Measurements from ENCODE around the gene NRP1.

NRP1 gene

DNA sequence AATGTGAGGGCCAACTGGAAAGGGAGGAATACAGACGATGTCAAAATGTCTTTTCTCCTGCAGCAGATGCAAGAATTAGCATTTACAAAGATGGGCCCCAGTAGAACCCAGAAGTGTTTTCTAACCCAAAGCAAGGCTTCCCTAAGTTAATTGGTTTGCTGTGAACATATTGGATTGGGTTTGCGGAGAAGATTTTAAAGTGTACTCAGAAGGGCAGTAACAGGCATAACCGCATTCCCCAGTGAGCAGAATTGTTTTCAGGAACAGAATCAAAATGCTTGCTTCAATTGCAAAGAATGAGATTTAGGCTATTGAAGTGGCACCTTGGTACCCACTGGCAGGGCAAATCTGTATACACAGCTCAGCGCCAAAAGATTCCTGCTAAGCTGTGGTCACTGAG is 78.0 kb downstream of the NRP1 start:
- DNase-seq = no peak

DNA sequence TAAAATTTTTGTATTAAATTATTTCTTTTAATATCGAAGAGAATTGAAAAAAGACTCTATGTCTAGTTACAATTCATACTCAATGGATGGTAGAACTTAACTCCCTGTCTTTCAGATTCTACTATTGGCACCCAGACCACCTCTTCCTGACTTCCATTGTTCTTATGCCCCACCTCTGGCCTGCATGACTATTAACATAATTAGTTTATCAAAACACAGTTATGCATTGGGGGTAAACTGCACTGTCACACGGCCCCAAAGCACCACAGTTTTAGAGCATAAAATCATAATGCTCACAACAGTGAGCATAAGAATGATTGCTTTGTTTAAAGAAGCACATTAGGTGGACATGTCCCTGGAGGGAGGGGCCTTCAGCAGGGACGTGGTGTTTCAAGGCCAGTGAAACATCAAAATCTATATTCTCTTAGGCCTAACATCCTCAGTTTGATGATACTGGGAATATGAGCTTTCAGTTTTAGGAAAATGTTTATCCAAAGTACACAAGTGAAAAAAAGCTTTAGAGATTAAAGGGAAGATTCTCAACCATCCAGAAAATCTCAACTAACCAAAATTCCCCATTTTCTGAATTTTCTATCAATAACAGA is 79.8 kb downstream of the NRP1 start:
- DNase-seq = no peak

DNA sequence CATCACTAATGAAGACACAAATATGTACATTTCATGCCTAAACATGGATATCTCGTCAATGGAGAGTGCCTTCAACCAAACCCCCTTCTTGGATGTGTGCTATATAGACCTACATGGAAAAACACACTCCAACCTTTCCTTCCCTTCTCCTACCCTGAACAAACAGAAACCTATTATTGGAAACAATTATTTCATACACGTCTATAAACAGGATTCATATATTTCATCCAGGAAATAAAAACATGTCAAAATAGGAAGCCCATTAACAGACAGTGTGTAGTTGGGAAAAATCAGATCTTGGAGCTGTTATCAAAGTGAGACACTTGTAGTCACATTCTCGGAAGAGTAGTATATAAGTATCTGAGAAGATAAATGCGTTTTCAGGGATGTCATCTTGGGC is 81.1 kb downstream of the NRP1 start:
- no peak for DNase-seq

DNA sequence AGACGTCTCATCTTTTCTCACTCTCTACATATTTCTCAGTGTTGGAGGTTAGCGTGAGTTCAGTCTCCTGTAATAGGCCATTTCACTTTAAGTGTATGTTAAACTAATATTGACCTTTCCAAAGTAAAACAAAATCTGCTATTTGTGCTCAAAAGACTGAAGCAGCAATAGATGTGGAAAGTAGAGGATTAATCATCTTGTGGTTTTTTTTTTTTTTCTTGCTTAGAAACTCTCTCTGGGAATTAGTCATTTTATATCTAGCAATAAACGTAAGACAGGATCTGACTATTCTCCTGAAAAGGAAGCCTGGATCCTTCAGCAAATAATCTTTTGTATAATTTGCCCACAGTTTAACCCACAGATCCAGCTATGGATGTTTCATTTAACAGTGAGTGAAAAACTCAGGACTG is 81.7 kb downstream of the NRP1 start:
- DNase-seq = no peak

DNA sequence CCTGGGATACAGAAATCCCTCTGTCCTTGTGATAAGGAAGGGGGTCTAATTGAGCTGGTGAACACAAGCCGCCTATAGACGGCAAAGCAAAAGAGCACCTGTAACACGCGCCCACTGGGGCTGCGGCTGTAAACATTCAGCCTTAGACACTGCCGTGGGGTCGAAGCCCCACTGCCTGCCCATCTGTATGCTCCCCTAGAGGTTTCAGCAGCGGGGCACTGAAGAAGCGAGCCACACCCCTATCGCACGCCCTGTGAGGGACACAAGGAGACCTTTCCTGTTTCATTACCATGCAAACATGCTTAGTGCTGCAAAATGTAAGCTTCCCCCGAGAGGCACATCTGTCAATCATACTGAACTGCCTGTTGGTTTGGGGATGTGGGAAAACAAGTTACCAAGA is 82.1 kb downstream of the NRP1 start:
- DNase-seq = no peak

DNA sequence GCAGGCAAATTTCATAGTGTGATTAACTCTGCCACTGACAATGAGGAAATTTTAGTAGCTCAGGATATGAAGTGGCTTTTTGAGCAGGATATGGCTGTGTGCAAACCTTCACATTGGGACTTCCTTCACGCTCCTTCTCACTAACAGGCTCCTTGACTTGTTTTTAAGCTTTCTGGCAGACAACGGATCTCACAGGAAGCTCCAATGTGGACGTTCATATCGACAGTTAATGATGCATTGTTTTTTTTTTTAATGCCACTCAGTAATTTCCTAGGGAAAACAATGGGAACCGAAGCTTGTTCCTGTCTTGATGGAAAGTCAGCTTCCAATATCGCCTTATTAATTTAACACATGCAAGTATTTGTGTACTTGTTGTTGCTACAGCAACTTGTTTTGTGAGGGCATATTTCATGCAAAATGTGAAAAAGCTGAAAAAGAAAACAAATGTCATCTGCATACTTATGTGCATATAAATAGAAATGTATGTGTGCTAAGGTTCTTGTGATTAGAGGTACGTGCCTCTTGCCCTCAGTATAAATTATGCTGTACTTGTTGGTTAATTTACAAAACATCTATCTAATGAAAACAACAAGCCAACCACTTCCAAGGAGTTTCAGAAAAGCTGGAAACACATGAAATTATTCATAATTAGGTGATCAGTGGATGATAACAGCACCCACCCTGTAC is 84.7 kb downstream of the NRP1 start:
- DNase-seq = no peak

DNA sequence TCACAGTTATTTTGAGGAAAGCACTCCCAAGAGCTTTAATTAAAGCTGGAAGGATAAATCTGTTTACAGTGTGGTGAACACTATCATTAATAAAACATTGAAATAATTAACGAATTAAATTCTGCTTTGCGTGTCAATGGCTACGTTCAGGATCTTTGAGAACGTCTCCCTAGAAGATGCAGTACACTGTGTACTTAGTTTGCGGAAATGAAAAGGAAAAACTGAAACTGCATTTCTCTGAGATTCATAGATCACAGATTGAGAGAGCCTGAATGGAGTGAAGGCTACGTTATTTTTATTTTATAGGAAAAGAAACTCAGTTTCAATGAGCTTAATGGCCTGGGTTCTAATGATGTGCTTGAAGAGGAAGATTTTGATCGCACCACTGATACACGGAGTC is 85.3 kb downstream of the NRP1 start:
- no peak for DNase-seq

DNA sequence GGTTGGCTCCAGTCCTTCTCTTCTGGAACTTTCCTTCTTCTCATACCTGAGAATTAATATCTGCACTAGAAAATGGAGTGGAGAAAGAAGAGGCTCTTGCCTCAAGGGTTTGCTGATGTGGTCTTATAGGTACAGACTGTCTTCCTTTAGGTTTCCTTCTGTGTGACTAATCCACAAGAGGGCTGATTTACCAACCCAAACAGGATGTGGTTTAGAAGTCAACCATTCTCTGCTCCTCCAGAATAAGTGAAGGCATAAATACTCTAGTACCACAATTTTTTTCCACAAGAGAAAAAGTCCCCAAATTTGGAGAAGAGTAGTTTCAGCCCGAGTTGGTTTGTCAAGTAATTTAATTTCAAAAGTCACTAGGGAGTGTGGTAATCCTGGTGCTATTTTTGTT is 85.8 kb downstream of the NRP1 start:
- no peak for DNase-seq

DNA sequence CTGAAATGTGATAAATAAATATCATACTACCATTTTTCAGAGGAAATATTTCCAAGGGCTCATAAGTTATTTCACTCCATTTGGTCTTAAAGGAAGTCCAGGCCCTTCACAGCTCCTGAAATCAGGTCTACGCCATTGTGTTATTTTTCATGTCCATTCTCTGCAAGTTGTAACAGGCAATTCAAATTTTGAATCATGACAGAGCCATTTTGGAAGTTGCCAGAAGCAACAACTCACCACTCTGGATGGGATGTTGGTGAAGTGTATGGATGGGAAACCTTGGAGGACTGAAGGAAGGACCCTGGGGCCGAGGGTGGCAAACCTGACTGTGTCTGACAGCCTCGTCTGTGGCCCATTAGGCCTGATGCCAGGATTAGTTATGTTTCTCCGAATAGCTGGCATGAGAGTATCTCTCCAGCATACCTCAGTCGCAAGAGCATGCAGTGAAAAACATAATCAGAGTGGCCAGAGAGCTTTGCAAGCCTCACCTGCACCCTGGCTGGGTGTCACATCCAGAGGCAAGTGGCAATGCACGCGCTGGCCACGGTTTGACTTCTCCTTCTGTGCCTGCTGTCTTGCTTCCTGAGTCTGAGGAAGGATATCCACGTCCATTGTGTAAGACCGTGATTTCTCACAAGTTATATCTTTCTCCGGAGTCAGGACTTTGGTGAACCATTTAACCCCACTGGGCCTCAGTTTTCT is 87.1 kb downstream of the NRP1 start:
- no peak for DNase-seq

DNA sequence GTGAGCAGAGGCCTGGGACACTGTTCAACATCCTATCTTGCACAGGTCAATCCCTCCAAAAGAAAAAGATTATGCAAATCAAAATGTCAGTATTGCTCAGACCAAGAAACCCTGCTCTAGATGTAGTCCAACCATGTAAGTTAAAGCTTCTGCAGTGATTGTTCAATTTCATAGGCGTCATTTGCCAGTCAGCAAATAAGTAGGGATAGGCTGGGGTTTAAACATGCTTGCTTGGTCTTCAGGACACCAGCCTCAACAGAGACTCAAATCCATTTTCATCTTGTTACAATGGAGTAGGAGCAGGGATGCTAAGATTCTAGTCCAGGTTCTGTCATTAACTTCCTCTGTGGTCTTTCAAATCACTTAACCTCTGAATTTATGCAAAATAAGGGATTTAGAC is 89.1 kb downstream of the NRP1 start:
- DNase-seq = no peak

DNA sequence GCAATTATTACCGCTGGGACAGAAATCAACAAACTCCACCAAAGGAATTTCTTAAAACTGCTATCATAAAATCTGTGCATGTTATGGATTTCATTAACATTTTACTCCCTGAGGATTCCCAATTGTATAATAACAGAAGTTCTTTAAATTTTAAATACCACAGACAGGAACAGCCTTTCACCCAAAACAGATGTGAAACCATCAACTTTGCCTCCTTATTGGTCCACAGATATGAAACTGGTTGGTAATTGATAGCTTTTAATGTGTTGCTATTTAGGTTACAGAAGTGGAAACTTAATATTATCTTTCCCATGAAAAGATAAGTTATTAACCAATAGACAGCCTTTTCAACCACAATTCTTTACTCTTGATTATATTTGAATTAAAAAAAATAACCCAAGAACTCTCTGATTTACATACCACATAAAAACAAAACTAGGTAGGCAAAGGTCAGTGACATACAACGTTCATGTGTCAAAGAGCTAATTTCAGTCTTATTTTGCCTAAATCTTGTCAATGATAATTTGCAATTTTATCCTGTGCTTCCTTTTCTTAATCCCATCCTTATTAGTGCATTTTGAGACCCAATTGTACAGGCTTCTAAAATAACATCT is 90.0 kb downstream of the NRP1 start:
- DNase-seq = no peak

DNA sequence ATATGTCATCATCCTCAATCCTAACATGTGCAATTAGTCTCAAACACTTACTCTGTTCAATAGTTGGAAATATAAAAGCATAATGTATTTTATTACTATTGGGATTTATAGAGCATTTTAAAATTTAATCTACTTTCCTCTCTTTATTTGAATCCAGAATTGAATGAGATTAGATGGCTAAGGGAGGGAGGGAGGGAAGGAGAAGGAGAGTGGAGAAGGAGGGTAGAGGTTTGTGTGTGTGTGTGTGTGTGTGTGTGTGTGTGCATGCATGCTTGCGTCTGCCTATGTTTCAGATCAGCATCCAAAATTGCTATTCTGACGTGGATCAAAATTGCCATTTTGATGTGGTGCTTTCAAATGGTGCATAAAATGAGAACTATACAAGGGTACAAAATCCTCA is 90.8 kb downstream of the NRP1 start:
- DNase-seq = no peak

DNA sequence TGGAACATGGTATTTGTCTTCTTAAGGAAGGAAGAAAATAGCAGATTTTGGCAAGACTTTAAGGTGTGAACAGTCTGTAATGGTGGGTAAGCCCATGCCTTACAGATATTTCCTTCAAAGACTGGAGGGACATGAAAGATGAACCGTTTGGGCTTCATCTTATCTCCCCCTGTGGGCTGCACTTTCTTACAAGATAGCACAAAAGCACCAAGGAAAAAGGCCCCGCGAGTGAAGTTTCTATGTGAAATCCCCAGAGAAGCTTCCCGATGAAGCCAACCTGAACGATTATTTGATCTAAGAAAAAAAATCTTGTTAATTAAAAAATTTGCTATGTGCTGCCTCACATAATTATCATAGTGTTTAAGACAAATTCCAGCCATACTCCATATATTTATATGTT is 91.5 kb downstream of the NRP1 start:
- DNase-seq = no peak

DNA sequence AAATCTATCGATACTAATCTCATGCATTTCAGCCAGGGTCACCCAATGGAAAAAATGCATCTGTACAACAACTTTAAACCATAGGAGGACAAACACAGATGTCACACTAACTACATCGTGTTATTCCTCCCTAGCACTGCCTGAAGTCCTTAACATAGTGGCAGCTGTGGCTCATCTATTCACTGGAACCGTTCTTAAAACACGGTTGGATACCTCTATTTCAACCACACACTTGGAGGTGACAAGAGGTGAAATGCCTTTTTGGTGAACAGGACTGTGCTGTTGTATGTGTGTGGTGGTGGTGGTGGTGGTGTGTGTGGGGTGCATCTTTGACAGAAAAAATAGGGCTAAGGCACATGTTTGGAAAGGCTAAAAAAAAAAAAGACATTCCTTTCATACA is 93.1 kb downstream of the NRP1 start:
- DNase-seq = no peak

DNA sequence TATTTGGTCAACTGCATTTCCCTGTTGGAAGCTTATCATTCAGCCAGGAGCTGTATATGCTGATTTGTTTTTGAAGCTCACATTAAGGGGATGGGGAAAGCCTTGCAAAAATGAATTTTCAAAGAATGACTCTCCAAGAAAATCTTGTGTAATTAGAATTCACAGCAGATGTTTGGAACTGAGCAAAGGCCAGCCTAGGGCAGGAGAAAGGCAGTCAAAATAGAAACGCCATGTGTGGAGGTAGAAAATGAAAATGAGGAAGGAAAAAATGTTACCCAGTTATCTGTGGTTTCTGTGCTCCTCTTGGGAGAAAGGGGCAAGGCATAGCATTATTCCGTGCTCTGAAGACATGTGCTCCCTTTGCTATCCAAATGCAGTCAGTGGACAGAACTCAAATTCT is 93.5 kb downstream of the NRP1 start:
- no peak for DNase-seq

DNA sequence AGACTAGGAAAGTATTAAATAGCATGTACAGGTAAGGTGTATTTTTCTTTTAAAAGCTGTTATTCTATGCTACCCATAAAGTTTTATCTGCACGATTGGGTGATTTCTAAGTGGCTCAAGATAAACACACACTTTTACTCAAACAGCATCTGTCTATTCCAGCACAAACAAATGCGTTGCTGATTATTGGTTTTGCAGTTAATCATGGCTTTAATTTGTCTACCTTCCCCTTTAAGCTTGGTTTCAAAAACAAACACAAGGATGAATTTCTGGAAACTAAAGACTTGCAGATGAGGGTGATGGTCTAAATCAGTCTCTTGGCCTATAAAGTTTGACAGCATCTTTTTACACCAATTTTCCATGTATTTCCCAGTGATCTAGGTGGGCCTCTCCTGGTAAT is 94.2 kb downstream of the NRP1 start:
- DNase-seq = no peak

DNA sequence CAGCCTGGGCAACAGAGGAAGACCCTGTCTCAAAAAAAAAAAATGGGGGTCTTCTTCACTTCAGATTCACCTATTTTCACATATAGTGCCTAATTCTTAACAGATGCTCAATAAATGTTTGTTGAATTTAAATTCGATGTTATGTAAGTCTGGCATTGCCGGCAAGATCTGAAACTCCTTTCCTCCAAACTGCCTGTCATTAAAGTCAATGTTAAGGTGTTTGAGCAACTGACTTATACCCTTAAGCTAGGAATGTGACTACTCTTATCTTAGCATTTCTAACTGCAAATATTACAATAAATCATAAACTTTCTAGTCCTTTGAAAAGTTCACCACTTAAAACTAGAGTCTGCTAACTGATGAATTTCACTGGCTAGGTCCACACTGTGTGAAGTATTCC is 95.2 kb downstream of the NRP1 start:
- no peak for DNase-seq

DNA sequence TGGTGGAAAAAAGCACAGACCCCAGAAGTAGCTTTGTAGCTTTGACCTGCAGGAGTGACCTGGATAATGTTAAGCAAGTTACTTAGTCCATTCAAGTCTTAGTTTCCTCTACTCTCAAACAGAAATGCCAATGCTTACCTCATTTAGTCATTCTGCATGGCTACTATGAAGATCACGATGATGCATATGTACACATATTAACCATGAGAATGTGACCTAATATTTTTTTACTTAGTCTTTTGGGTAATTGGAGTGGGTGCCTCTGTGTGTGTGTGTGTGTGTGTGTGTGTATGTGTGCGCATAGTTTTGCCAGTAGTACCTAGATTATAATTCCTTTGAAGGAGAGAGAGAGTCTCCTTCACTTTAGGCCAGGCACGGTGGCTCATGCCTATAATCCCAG is 95.8 kb downstream of the NRP1 start:
- no peak for DNase-seq

DNA sequence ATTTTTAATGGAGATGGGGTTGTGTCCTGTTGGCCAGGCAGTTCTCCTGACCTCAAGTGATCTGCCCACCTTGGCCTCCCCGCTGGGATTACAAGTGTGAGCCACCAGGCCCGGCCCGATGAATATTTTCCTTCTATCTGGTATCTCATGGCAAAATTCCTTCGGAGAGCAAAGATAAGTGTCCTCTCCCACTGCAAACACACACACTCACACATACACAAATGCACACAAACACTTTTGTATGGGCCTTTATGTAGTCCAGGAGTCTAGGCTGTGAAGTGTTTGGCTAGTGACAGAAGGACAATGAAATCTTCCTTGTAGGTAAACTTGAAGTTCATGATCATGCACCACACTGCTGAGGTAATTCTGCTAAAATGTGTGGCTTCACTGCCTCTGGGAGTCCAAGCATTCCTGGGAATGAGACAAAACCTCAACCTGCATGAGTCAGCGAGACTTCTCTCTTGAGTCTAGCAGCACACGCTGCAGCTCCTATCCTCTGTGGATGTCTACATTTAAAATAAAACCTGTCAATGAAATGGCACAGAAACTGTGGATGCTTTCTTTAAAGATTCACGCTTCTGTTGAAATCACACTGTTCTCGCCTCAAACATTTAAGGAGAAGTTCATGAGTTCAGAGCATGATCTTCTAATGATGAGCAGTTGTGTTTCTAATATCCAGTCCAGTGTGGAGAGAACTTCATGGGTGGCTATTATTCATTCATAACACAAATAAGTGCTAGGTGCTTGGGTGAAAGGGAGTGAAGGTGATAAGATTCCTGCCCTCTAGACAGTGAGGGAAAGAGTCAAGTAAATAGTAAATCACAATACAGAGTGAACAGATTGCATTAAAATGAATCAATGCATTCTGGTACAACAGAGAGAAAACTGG is 96.5 kb downstream of the NRP1 start:
- no peak for DNase-seq

DNA sequence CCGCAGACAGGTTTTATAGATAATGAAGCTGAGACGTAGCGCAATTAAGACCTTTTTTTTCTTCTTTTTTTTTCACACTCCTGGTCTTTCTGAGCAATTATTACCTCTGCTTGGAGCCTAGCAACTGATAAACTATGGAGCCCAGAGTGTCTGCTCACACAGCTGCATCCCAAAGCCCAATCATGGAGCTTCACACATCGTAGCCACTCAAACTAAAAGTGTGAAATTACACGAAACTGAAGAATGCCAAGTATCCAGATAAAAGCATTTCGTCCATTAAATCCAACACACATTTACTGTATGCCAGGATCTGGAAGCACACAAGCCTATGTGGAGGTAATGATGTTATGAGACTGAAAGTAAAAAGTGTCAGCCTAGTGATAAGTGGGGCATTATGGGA is 97.6 kb downstream of the NRP1 start:
- no peak for DNase-seq

DNA sequence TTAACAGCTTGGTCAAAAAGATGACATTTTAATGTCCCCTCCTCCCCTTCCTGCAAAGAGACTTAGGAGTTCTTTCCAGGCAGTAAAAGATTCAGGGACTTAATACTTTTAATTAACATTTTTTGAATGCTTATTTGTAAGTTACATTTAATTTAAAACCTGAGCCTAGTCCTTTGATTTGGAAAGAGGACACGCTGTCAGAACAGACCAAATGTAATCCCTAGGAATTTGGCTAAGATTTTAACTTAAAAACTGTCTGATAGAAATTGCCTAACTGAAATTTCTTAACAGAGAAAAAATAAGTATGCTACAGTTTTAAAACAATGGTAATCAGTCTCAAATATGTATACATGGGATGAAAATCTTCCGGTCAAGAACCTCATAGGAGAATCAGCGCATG is 98.5 kb downstream of the NRP1 start:
- DNase-seq = no peak

DNA sequence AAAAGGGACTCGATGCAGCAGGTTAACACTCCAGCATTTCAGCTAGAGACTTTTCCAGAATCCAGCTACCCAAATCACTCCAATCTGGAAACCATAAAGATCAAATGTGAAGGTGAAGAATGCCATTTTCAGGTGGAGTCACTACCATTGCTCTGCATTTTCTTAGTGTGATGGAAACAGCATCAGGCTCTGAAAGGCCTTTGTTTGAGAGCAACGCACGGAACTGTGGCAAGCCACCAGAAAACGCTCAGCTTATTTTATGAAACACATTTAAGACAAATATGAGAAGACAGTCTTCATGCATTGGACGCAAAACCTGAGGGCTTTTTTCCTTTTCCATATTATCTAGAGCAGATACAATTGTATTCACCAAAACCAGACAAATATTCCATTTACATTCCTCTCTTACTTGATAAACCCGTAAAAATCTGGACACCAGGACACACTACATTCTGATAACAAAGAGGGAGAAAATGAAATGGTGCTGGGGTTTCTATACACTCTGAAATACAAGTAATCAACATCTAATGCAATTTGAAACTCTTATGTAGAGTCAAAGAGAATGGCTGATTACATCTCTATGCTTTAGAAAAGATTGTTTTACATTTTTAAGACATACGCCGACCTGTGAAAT is 99.1 kb downstream of the NRP1 start:
- DNase-seq = no peak

DNA sequence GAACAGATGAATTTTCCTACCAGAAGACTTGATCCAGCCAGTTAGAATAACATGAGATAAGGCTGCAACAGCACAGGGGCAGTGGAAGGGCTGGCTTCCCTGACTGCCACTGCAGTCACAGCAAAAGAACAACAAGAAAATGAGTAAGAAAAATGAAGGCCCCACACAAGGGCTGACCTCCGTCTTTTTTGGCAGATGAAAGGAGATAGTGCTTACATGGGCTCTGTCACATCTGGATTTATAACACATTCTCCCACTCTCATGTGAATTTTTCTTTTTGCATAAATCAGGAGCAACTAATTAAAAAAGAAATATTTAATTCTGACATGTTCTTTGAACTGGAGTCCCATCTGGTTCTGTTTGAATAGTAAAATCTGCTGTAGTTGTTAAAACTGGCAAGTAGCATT is 99.6 kb downstream of the NRP1 start:
- no peak for DNase-seq
